K562 (cell line): Measurements from ENCODE around the gene CDH16. TPM values are rescaled to one million over a fixed set of nuclear protein-coding genes. Genes with fewer than 3 reads are reported as not detected.

ENCODE experiments used
- ATF2 ChIP-seq: sonication (generic); formaldehyde crosslinking; IDR thresholded peaks from 2 replicates; pipeline ENCODE4 v1.8.1; 2022; ENCODE audit warnings: missing genetic modification reagents
- CHD1 ChIP-seq: fragments of 200-600 bp; sonication (generic); IDR thresholded peaks from one replicate; pipeline ENCODE4 v1.6.1; 2012; ENCODE audit warnings: mild to moderate bottlenecking, moderate library complexity, low read length, inconsistent platforms
- CUX1 ChIP-seq: fragments of 200-800 bp; sonication (Bioruptor generic); IDR thresholded peaks from 2 replicates; pipeline ENCODE4 v1.6.1; 2016; ENCODE audit warnings: missing genetic modification characterization, missing compliant biosample characterization
- MCM2 ChIP-seq: fragments of 450-650 bp; IDR thresholded peaks from 2 replicates; pipeline ENCODE4 v1.6.1; 2017; ENCODE audit warnings: low read depth, mild to moderate bottlenecking
- polyA plus RNA-seq, 8 experiments: library from polyadenylated mRNA; depleted of rRNA in 4 of 8; stranded (reverse) in 5 of 8; unstranded in 3 of 8; fragments of >200 nt; fragmentation: Nextera tagmentation in 2 of 8; fragmentation: Illumina TruSeq in 1 of 8; extraction: Ambion mirVana in 2 of 8; extraction: Trizol in 1 of 8; gene quantifications; 2 replicates each; pipeline versions ENCODE4 v1.2.1 to v1.2.3, GENCODE V29; 2011 to 2014; ENCODE audit warnings: inconsistent platforms in 1 of 8, missing spikeins in 1 of 8
- total RNA-seq, 7 experiments: library from RNA; depleted of rRNA in 6 of 7; stranded (reverse); fragments of >200 nt in 6 of 7; fragmentation: Illumina TruSeq in 2 of 7; extraction: Trizol in 2 of 7; gene quantifications; 2 replicates each; pipeline versions ENCODE4 v1.2.1 to v1.2.3, GENCODE V29; 2011 to 2021; ENCODE audit warnings: low replicate concordance in 1 of 7
- TF ChIP-seq, protein P1 (sequence below): fragments of 250-450 bp; sonication (Bioruptor Pico); IDR thresholded peaks from 2 replicates; pipeline ENCODE4 v1.5.0; 2021; ENCODE audit warnings: mild to moderate bottlenecking, borderline replicate concordance
- TF ChIP-seq, protein P2 (sequence below), 2 experiments: fragments of 450-650 bp; IDR thresholded peaks; 2 replicates each; pipeline ENCODE4 v1.6.1; 2018; ENCODE audit warnings: mild to moderate bottlenecking in 2 of 2, low read depth in 1 of 2; ENCODE audit not compliant: partially characterized antibody in 2 of 2

The CDH16 gene
- total and polyA plus RNA-seq, 9 of the 15 experiments (the other 6 are each of a cell fraction or from before 2014, with no cell fraction given), result not detected

DNA sequence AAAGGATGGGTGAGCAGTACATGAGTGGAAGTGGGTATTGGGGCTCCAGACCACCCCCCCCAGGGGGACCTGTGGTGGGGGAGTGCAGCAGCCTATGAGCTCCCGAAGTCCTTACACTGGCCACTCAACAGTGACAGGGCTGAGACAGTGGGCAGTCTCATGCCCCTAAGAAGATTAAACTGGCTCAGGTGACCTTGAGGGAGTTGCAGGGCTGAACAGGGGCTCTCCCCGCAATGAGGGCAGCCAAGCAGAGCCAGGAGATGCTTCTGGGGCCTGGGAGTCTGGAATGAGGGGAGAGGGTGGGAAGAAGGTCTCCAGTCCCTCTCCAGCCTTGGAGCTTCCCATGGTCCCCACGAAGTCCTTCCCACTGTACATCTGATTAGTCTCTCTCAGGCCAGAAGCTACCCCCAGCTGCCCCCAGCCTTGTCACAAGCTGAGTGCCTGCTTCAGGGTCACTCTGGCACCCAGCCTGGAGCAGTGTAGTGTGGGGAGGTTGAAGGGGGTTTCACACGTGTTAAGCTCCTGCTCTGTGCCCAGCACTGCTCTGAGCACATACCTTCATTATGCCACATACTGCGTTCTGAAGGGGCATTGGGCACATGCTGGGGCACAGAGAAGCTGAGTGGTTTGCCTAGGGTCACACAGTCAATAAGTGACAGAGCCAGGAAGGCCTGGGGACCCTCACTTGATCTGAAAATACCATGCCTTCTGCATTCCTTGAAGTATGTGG lies 1.0 kb upstream of the CDH16 start (continued):
- TF ChIP-seq CUX1 (no peak), MCM2 (no peak), CHD1 (no peak), ATF2 (no peak)
- TF ChIP-seq, protein P1, sequence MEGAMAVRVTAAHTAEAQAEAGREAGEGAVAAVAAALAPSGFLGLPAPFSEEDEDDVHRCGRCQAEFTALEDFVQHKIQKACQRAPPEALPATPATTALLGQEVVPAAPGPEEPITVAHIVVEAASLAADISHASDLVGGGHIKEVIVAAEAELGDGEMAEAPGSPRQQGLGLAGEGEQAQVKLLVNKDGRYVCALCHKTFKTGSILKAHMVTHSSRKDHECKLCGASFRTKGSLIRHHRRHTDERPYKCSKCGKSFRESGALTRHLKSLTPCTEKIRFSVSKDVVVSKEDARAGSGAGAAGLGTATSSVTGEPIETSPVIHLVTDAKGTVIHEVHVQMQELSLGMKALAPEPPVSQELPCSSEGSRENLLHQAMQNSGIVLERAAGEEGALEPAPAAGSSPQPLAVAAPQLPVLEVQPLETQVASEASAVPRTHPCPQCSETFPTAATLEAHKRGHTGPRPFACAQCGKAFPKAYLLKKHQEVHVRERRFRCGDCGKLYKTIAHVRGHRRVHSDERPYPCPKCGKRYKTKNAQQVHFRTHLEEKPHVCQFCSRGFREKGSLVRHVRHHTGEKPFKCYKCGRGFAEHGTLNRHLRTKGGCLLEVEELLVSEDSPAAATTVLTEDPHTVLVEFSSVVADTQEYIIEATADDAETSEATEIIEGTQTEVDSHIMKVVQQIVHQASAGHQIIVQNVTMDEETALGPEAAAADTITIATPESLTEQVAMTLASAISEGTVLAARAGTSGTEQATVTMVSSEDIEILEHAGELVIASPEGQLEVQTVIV (CRISPR knock-in tag), result no peak
- TF ChIP-seq, protein P2, sequence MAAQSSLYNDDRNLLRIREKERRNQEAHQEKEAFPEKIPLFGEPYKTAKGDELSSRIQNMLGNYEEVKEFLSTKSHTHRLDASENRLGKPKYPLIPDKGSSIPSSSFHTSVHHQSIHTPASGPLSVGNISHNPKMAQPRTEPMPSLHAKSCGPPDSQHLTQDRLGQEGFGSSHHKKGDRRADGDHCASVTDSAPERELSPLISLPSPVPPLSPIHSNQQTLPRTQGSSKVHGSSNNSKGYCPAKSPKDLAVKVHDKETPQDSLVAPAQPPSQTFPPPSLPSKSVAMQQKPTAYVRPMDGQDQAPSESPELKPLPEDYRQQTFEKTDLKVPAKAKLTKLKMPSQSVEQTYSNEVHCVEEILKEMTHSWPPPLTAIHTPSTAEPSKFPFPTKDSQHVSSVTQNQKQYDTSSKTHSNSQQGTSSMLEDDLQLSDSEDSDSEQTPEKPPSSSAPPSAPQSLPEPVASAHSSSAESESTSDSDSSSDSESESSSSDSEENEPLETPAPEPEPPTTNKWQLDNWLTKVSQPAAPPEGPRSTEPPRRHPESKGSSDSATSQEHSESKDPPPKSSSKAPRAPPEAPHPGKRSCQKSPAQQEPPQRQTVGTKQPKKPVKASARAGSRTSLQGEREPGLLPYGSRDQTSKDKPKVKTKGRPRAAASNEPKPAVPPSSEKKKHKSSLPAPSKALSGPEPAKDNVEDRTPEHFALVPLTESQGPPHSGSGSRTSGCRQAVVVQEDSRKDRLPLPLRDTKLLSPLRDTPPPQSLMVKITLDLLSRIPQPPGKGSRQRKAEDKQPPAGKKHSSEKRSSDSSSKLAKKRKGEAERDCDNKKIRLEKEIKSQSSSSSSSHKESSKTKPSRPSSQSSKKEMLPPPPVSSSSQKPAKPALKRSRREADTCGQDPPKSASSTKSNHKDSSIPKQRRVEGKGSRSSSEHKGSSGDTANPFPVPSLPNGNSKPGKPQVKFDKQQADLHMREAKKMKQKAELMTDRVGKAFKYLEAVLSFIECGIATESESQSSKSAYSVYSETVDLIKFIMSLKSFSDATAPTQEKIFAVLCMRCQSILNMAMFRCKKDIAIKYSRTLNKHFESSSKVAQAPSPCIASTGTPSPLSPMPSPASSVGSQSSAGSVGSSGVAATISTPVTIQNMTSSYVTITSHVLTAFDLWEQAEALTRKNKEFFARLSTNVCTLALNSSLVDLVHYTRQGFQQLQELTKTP (IDR thresholded peaks at IDR 0.05; ENCODE audit: low read depth in 1 of 2, partially characterized antibody in 2 of 2), result no peak
- TF ChIP-seq, all 486 proteins: peak for 0
